HG02763 (cell line): ENCODE measurements around the gene SYT15.
"Not testable (repeated sequence)": the region's sequence is repeated elsewhere in the genome, so short reads cannot be mapped to it uniquely, and the experiment has no call there.

Source experiments
- ATAC-seq: cut with Tn5 transposase; IDR thresholded peaks from one replicate; pipeline ENCODE4 v1.9.1; 2021; ENCODE audit warnings: mild to moderate bottlenecking, moderate library complexity; ENCODE audit not compliant: unreplicated experiment

SYT15 gene

GRCh38 chr10:46556515-46557318 lies 22.2 kb upstream of the SYT15 start, which contains the start of gene GPRIN2:
GPRIN2 (minus strand) TSS chr10:46556658; CDS start chr10:46550736, 5,922 bp downstream.
- no peak for ATAC-seq

GRCh38 chr10:46557319-46558121 lies 21.4 kb upstream of the SYT15 start:
- ATAC-seq, result no peak

GRCh38 chr10:46558122-46558391 lies 20.9 kb upstream of the SYT15 start:
- ATAC-seq, result no peak

- no peak for ATAC-seq
Measured at GRCh38 chr10:46558392-46559185, 20.3 kb upstream of the SYT15 start.

GRCh38 chr10:46559231-46559671 lies 19.7 kb upstream of the SYT15 start:
- no peak for ATAC-seq

- no peak for ATAC-seq
Measured at GRCh38 chr10:46560381-46560780, 18.5 kb upstream of the SYT15 start.

GRCh38 chr10:46560952-46561351 lies 18.0 kb upstream of the SYT15 start:
- no peak for ATAC-seq

- ATAC-seq, result peak; percentile 68
Measured at GRCh38 chr10:46565591-46566332, 13.2 kb upstream of the SYT15 start.

- ATAC-seq, result not testable (repeated sequence)
Measured at GRCh38 chr10:46567151-46567550, 11.8 kb upstream of the SYT15 start.

- not testable (repeated sequence) for ATAC-seq
Measured at GRCh38 chr10:46570655-46571054, 8.3 kb upstream of the SYT15 start.

GRCh38 chr10:46572765-46573164 lies 6.2 kb upstream of the SYT15 start:
- ATAC-seq, result not testable (repeated sequence)

- not testable (repeated sequence) for ATAC-seq
Measured at GRCh38 chr10:46573314-46573713, 5.6 kb upstream of the SYT15 start.

GRCh38 chr10:46573884-46574283 lies 5.0 kb upstream of the SYT15 start:
- not testable (repeated sequence) for ATAC-seq

- not testable (repeated sequence) for ATAC-seq
Measured at GRCh38 chr10:46577624-46578473, 1.1 kb upstream of the SYT15 start.

- ATAC-seq, result not testable (repeated sequence)
Measured at GRCh38 chr10:46579378-46579777, 450 bp downstream of the SYT15 start.

GRCh38 chr10:46581997-46582396 lies 3.1 kb downstream of the SYT15 start:
- ATAC-seq, result not testable (repeated sequence)

- ATAC-seq, result not testable (repeated sequence)
Measured at GRCh38 chr10:46582568-46582967, 3.6 kb downstream of the SYT15 start.

GRCh38 chr10:46584196-46584595 lies 5.3 kb downstream of the SYT15 start:
- not testable (repeated sequence) for ATAC-seq

GRCh38 chr10:46585246-46585645 lies 6.3 kb downstream of the SYT15 start:
- ATAC-seq, result not testable (repeated sequence)
